H9 (cell line): Measurements from ENCODE around the gene TMPRSS6. TPM values are rescaled to one million over a fixed set of nuclear protein-coding genes. Genes with fewer than 3 reads are reported as not detected.

Source experiments
- DNase-seq: peaks from one replicate; pipeline ENCODE4 v3.0.0-alpha.2; 2017
- H2AFZ ChIP-seq: one replicate; pipeline ENCODE4 v1.6.1; 2013; ENCODE audit warnings: mild to moderate bottlenecking, low read length, control low read depth, moderate library complexity
- H2AK5ac ChIP-seq: 2 replicates; pipeline ENCODE4 v1.6.1; 2013; ENCODE audit warnings: low read length, control low read depth, mixed read lengths; ENCODE audit not compliant: insufficient read length
- H2BK120ac ChIP-seq: one replicate; pipeline ENCODE4 v1.6.1; 2013; ENCODE audit warnings: low read depth, mild to moderate bottlenecking, low read length, control low read depth, inconsistent platforms; ENCODE audit not compliant: poor library complexity, severe bottlenecking
- H2BK12ac ChIP-seq: 2 replicates; pipeline ENCODE4 v1.6.1; 2013; ENCODE audit warnings: low read length, control low read depth, mixed read lengths, low read depth; ENCODE audit not compliant: insufficient read length
- H2BK15ac ChIP-seq: 2 replicates; pipeline ENCODE4 v1.6.1; 2013; ENCODE audit warnings: low read depth, low read length, control low read depth
- H2BK20ac ChIP-seq: one replicate; pipeline ENCODE4 v1.6.1; 2013; ENCODE audit warnings: low read depth, mild to moderate bottlenecking, low read length, control low read depth, inconsistent platforms; ENCODE audit not compliant: poor library complexity, severe bottlenecking
- H2BK5ac ChIP-seq: 2 replicates; pipeline ENCODE4 v1.6.1; 2013; ENCODE audit warnings: low read length, control low read depth, mixed read lengths; ENCODE audit not compliant: insufficient read length
- H3K14ac ChIP-seq: 2 replicates; pipeline ENCODE4 v1.6.1; 2013; ENCODE audit warnings: low read length, control low read depth; ENCODE audit not compliant: insufficient read depth
- H3K18ac ChIP-seq: 2 replicates; pipeline ENCODE4 v1.6.1; 2013; ENCODE audit warnings: low read depth, mild to moderate bottlenecking, mixed read lengths, low read length, control low read depth; ENCODE audit not compliant: insufficient read length
- H3K23ac ChIP-seq: 2 replicates; pipeline ENCODE4 v1.6.1; 2013; ENCODE audit warnings: low read length, control low read depth, mixed read lengths, low read depth; ENCODE audit not compliant: insufficient read length
- H3K23me2 ChIP-seq: 2 replicates; pipeline ENCODE4 v1.6.1; 2013; ENCODE audit warnings: low read depth, mild to moderate bottlenecking, mixed read lengths, low read length, control low read depth; ENCODE audit not compliant: insufficient read length, poor library complexity, severe bottlenecking
- H3K27ac ChIP-seq: 2 replicates; pipeline ENCODE4 v1.5.1; 2013; ENCODE audit warnings: low read length, control low read depth, mixed read lengths, low read depth; ENCODE audit not compliant: insufficient read length
- H3K27me3 ChIP-seq: 2 replicates; pipeline ENCODE4 v1.6.1; 2013; ENCODE audit warnings: low read length, control low read depth, inconsistent platforms; ENCODE audit not compliant: insufficient read depth
- H3K4ac ChIP-seq: 2 replicates; pipeline ENCODE4 v1.6.1; 2013; ENCODE audit warnings: low read depth, mild to moderate bottlenecking, control low read depth, inconsistent platforms, low read length, moderate library complexity
- H3K4me1 ChIP-seq: 2 replicates; pipeline ENCODE4 v1.6.1; 2013; ENCODE audit warnings: low read length, control low read depth, inconsistent platforms; ENCODE audit not compliant: insufficient read depth
- H3K4me2 ChIP-seq: 2 replicates; pipeline ENCODE4 v1.6.1; 2013; ENCODE audit warnings: low read length, control low read depth, mixed read lengths; ENCODE audit not compliant: insufficient read length, insufficient read depth
- H3K56ac ChIP-seq: 2 replicates; pipeline ENCODE4 v1.6.1; 2013; ENCODE audit warnings: low read depth, mild to moderate bottlenecking, mixed read lengths, low read length, control low read depth; ENCODE audit not compliant: insufficient read length
- H3K79me1 ChIP-seq: 2 replicates; pipeline ENCODE4 v1.6.1; 2013; ENCODE audit warnings: low read depth, mild to moderate bottlenecking, moderate library complexity, low read length, control low read depth, inconsistent platforms; ENCODE audit not compliant: insufficient read depth, poor library complexity, severe bottlenecking
- H3K79me2 ChIP-seq: 2 replicates; pipeline ENCODE4 v1.6.1; 2013; ENCODE audit warnings: low read length, control low read depth, inconsistent platforms; ENCODE audit not compliant: insufficient read depth
- H3K9ac ChIP-seq: 2 replicates; pipeline ENCODE4 v1.6.1; 2013; ENCODE audit warnings: low read length, control low read depth, mixed read lengths; ENCODE audit not compliant: insufficient read length; ENCODE audit errors: extremely low read depth
- H3K9me3 ChIP-seq: one replicate; pipeline ENCODE4 v1.6.1; 2013; ENCODE audit warnings: low read depth, low read length, inconsistent platforms; ENCODE audit not compliant: control insufficient read depth
- H3T11ph ChIP-seq: one replicate; pipeline ENCODE4 v1.6.1; 2013; ENCODE audit warnings: mild to moderate bottlenecking, low read length, control low read depth, inconsistent platforms
- H4K20me1 ChIP-seq: one replicate; pipeline ENCODE4 v1.6.1; 2013; ENCODE audit not compliant: control insufficient read depth, insufficient read length, insufficient read depth
- H4K5ac ChIP-seq: 2 replicates; pipeline ENCODE4 v1.6.1; 2013; ENCODE audit warnings: low read depth, mild to moderate bottlenecking, mixed read lengths, low read length, control low read depth; ENCODE audit not compliant: insufficient read length
- H4K8ac ChIP-seq: replicated peaks from 2 replicates; pipeline ENCODE4 v1.6.1; 2013; ENCODE audit warnings: low read length, control low read depth, mixed read lengths, low read depth; ENCODE audit not compliant: insufficient read length
- H4K91ac ChIP-seq: 2 replicates; pipeline ENCODE4 v1.6.1; 2013; ENCODE audit warnings: low read depth, mild to moderate bottlenecking, moderate library complexity, mixed read lengths, low read length, control low read depth; ENCODE audit not compliant: insufficient read length
- H3K27ac Mint-ChIP-seq, 3 experiments: 2 replicates in 2 of 3; 3 replicates in 1 of 3; pipeline ENCODE4 v1.8.0; 2020 to 2021; ENCODE audit warnings: mixed read lengths in 3 of 3, mild to moderate bottlenecking in 1 of 3, moderate library complexity in 1 of 3
- H3K27me3 Mint-ChIP-seq: 2 replicates; pipeline ENCODE4 v1.8.0; 2021; ENCODE audit warnings: low read depth, mild to moderate bottlenecking, moderate library complexity, mixed read lengths
- H3K36me3 Mint-ChIP-seq, 3 experiments: 2 replicates in 2 of 3; 3 replicates in 1 of 3; pipeline ENCODE4 v1.8.0; 2020 to 2021; ENCODE audit warnings: low read depth in 3 of 3, mixed read lengths in 3 of 3; ENCODE audit not compliant: insufficient read depth in 1 of 3
- H3K4me1 Mint-ChIP-seq, 2 experiments: 2 replicates each; pipeline ENCODE4 v1.8.0; 2020; ENCODE audit warnings: mixed read lengths in 2 of 2
- H3K4me3 Mint-ChIP-seq, 2 experiments: 2 replicates in 1 of 2; 3 replicates in 1 of 2; pipeline ENCODE4 v1.8.0; 2020 to 2021; ENCODE audit warnings: mild to moderate bottlenecking in 2 of 2, mixed read lengths in 2 of 2, moderate library complexity in 1 of 2
- H3K9me3 Mint-ChIP-seq, 2 experiments: 2 replicates in 1 of 2; 3 replicates in 1 of 2; pipeline ENCODE4 v1.8.0; 2020; ENCODE audit warnings: mild to moderate bottlenecking in 2 of 2, mixed read lengths in 2 of 2, moderate library complexity in 1 of 2
- CTCF ChIP-seq: fragments of 200-600 bp; sonication (generic); conservative IDR thresholded peaks from 3 replicates; pipeline ENCODE4 v1.8.0; 2021; ENCODE audit warnings: antibody characterized with exemption, mild to moderate bottlenecking
- WGBS: extraction: QIAGEN DNeasy Blood & Tissue Kit; methylation state at CpG from one replicate; pipeline ENCODE4 v1.1.7; 2013; ENCODE audit warnings: missing lambda C conversion rate, low lambda C conversion rate, mixed read lengths; ENCODE audit not compliant: insufficient read length; ENCODE audit errors: extremely low coverage; 5-methylcytosine and 5-hydroxymethylcytosine counted together
- total RNA-seq: library from RNA; stranded (reverse); gene quantifications from 2 replicates; pipeline ENCODE4 v1.2.1, GENCODE V29; 2021

TMPRSS6 gene
- total RNA-seq, 1 experiment from 2014 or later, result not detected

- Histone ChIP-seq H2AFZ (no peak overlapping the region), H3T11ph (no peak overlapping the region), H4K91ac (no peak overlapping the region), H3K18ac (no peak overlapping the region), H2BK120ac (no peak overlapping the region), H2BK5ac (no peak overlapping the region), H3K4ac (no peak overlapping the region), H4K20me1 (no peaks in the 10 kb centered on the region), H3K56ac (no peak overlapping the region), H2AK5ac (no peak overlapping the region), H2BK20ac (no peak overlapping the region), H4K8ac (no peak overlapping the region), H4K5ac (no peak overlapping the region), H2BK12ac (no peak overlapping the region), H3K23ac (no peak overlapping the region), H3K4me1 (no peaks in the 10 kb centered on the region; the same call in 1 of the 2 replicates), H3K23me2 (no peaks in the 10 kb centered on the region), H3K9me3 (no peaks in the 10 kb centered on the region), H3K14ac (no peak overlapping the region), H3K79me2 (no peaks in the 10 kb centered on the region), H3K79me1 (no peaks in the 10 kb centered on the region), H3K4me2 (no peak overlapping the region), H3K27me3 (no peaks in the 10 kb centered on the region), H3K27ac (no peak overlapping the region), H3K9ac (no peak overlapping the region), H2BK15ac (no peak overlapping the region)
- no CpG with 5 or more reads among the region's 16 CpGs for WGBS
- Mint-ChIP-seq H3K27ac (no peak overlapping the region; a peak in 1 of 7 replicates), H3K27me3 (peaks cover 23% of the 10 kb centered on the region), H3K36me3 (peaks cover 0 to 7% (median 0%) of the 10 kb centered on the region in 3 experiments; a peak in 3 of 7 replicates), H3K9me3 (peaks cover 0 to 13% of the 10 kb centered on the region in 2 experiments; a peak in 2 of 5 replicates), H3K4me3 (no peak overlapping the region; a peak in 1 of 5 replicates), H3K4me1 (peaks cover 6 to 23% of the 10 kb centered on the region in 2 experiments)
- no peak for DNase-seq
- no peak for TF ChIP-seq CTCF
Observed at GRCh38 chr22:37146507-37147180, 37.1 kb upstream of the TMPRSS6 start.
